Glutamatergic neuron (in vitro differentiated cells): Measurements from ENCODE around the gene TGFBI. TPM values are rescaled to one million over a fixed set of nuclear protein-coding genes. Genes with fewer than 3 reads are reported as not detected.

Experiments used
- DNase-seq: peaks from one replicate; pipeline ENCODE4 v3.0.0; 2022
- H3K27ac Mint-ChIP-seq: one replicate; pipeline ENCODE4 v1.8.0; 2020; ENCODE audit warnings: mild to moderate bottlenecking, mixed read lengths, inconsistent platforms; ENCODE audit not compliant: unreplicated experiment
- H3K27me3 Mint-ChIP-seq: one replicate; pipeline ENCODE4 v1.8.0; 2020; ENCODE audit warnings: mild to moderate bottlenecking, moderate library complexity, mixed read lengths, inconsistent platforms; ENCODE audit not compliant: unreplicated experiment
- H3K36me3 Mint-ChIP-seq: one replicate; pipeline ENCODE4 v1.8.0; 2020; ENCODE audit warnings: mild to moderate bottlenecking, mixed read lengths, inconsistent platforms; ENCODE audit not compliant: unreplicated experiment
- H3K4me1 Mint-ChIP-seq: one replicate; pipeline ENCODE4 v1.8.0; 2020; ENCODE audit warnings: mild to moderate bottlenecking, low read depth, mixed read lengths, inconsistent platforms; ENCODE audit not compliant: unreplicated experiment
- H3K4me3 Mint-ChIP-seq: one replicate; pipeline ENCODE4 v1.8.0; 2020; ENCODE audit warnings: mild to moderate bottlenecking, mixed read lengths, inconsistent platforms; ENCODE audit not compliant: unreplicated experiment
- H3K9me3 Mint-ChIP-seq: one replicate; pipeline ENCODE4 v1.8.0; 2020; ENCODE audit warnings: mild to moderate bottlenecking, moderate library complexity, mixed read lengths, inconsistent platforms; ENCODE audit not compliant: unreplicated experiment
- total RNA-seq: library from RNA; stranded (reverse); fragmentation: NEBNext Ultra II Directional; extraction: Animal tissue kit (Norgen Biotek cat#: 25700); gene quantifications from one replicate; pipeline ENCODE4 v1.2.1, GENCODE V29; 2021; ENCODE audit not compliant: unreplicated experiment
- TF ChIP-seq, protein P1 (sequence below): fragments of 200-600 bp; sonication (generic); IDR thresholded peaks from one replicate; pipeline ENCODE4 v1.5.0; 2021; ENCODE audit not compliant: partially characterized antibody, unreplicated experiment

Gene TGFBI
- total RNA-seq, 1 donor from 2014 or later, result 2.3 TPM

DNA sequence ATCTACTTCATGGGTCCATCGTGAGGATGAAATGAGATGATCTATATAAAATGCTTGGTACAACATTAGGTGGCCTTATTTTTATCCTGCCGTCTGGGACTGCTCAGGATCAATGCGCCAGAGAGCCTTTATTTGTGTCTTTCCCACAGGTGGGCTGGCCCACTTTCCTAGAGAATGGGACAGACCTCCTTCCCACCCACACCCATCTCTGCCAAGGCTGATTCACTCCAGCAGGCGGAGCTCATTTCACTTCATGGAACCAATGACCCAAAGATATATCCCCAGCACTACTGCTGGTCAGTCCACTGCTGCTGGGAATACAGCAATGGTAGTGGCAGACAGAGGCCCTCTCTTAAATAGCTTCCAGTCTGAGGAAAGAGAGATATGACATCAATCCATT, 35.7 kb downstream of the TGFBI start:
- Mint-ChIP-seq H3K27ac (no peak overlapping the region), H3K36me3 (no peaks in the 10 kb centered on the region), H3K4me1 (peaks cover 10% of the 10 kb centered on the region), H3K27me3 (peaks cover 1% of the 10 kb centered on the region), H3K9me3 (peaks cover 2% of the 10 kb centered on the region), H3K4me3 (no peak overlapping the region)
- DNase-seq, result no peak
- TF ChIP-seq, protein P1, sequence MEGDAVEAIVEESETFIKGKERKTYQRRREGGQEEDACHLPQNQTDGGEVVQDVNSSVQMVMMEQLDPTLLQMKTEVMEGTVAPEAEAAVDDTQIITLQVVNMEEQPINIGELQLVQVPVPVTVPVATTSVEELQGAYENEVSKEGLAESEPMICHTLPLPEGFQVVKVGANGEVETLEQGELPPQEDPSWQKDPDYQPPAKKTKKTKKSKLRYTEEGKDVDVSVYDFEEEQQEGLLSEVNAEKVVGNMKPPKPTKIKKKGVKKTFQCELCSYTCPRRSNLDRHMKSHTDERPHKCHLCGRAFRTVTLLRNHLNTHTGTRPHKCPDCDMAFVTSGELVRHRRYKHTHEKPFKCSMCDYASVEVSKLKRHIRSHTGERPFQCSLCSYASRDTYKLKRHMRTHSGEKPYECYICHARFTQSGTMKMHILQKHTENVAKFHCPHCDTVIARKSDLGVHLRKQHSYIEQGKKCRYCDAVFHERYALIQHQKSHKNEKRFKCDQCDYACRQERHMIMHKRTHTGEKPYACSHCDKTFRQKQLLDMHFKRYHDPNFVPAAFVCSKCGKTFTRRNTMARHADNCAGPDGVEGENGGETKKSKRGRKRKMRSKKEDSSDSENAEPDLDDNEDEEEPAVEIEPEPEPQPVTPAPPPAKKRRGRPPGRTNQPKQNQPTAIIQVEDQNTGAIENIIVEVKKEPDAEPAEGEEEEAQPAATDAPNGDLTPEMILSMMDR, result no peak

DNA sequence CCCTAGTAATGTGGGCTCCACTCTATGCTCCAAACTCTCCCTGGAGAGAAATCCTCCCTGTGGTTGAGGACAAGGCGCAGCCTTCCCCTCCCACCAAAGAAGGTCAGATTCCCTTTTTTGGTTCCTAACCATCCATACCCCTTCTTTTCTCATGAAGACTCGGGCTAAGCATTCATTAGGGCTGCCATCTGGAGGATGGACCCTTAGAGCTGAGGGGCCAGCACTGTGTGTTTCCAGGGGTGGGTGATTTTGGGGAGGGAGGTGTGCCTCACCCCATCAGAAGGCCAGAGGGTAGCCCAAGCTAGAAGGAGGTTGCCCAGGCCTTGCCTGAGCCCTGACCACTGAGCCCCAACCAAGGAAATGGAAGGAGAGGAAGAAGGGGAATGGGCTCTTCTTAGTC, 36.8 kb downstream of the TGFBI start:
- peaks cover 10% of the 10 kb centered on the region for H3K9me3 Mint-ChIP-seq

DNA sequence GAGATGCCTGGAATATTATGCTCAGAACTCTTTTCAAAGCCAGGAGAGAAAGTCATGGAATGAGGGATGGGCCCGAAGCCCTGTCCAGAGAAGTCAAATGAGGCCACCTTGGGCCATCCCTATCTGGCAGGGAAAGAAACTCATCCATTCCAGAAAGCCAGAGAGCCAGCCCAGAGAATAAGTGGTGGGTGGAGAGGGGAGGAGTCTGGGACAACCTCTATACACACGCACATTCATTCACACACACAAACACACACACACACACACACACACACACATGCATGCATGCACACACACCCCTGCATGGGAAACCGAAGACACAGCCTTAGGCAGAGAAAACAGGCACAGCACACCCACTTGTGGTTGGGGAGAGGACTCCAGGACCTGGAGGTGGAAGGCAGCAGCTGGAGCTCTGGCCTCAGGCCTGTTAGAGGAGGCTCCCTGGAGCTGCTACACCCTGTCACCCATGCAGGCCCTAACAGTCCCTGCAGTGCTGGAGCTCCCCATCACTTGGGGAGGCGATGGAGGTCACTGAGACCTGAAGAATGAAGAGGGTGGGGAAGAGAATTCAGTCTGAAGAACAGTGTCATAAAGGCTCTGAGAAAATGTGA, 38.0 kb downstream of the TGFBI start:
- Mint-ChIP-seq H3K9me3 (peaks cover 19% of the 10 kb centered on the region), H3K27me3 (peaks cover 9% of the 10 kb centered on the region), H3K27ac (no peak overlapping the region), H3K4me1 (peaks cover 31% of the 10 kb centered on the region), H3K36me3 (peaks cover 5% of the 10 kb centered on the region), H3K4me3 (no peak overlapping the region)
- no peak for DNase-seq
- TF ChIP-seq, protein P1, result no peak

More for the DNA sequence above, 36.8 kb downstream of the TGFBI start:
- DNase-seq, result no peak
- no peak overlapping the region for H3K27ac Mint-ChIP-seq
- peaks cover 2% of the 10 kb centered on the region for H3K27me3 Mint-ChIP-seq
- H3K36me3 Mint-ChIP-seq, result no peaks in the 10 kb centered on the region
- no peak overlapping the region for H3K4me3 Mint-ChIP-seq
- H3K4me1 Mint-ChIP-seq, result peaks cover 19% of the 10 kb centered on the region
- TF ChIP-seq, protein P1, result no peak

DNA sequence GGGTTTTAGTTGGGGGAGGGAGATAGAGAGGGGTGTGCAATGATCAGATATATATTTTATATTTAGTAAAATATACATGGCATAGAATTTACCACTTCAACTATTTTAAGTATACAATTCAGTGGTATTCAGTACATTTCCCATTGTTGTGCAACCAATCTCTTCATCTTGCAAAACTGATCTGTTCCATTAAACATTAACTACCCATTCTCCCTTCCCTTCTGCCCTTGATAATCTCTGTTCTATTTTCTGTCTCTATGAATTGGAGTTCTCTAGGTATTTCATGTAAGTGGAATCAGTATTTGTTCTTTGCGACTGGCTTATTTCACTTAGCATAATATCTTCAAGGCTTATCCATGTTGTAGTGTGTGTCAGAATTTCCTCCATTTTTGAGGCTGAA, 38.6 kb downstream of the TGFBI start:
- Mint-ChIP-seq H3K4me3 (no peak overlapping the region), H3K4me1 (peaks cover 33% of the 10 kb centered on the region), H3K27me3 (peaks cover 9% of the 10 kb centered on the region), H3K9me3 (peaks cover 19% of the 10 kb centered on the region), H3K27ac (no peak overlapping the region), H3K36me3 (peaks cover 7% of the 10 kb centered on the region)
- TF ChIP-seq, protein P1, result no peak
- no peak for DNase-seq

DNA sequence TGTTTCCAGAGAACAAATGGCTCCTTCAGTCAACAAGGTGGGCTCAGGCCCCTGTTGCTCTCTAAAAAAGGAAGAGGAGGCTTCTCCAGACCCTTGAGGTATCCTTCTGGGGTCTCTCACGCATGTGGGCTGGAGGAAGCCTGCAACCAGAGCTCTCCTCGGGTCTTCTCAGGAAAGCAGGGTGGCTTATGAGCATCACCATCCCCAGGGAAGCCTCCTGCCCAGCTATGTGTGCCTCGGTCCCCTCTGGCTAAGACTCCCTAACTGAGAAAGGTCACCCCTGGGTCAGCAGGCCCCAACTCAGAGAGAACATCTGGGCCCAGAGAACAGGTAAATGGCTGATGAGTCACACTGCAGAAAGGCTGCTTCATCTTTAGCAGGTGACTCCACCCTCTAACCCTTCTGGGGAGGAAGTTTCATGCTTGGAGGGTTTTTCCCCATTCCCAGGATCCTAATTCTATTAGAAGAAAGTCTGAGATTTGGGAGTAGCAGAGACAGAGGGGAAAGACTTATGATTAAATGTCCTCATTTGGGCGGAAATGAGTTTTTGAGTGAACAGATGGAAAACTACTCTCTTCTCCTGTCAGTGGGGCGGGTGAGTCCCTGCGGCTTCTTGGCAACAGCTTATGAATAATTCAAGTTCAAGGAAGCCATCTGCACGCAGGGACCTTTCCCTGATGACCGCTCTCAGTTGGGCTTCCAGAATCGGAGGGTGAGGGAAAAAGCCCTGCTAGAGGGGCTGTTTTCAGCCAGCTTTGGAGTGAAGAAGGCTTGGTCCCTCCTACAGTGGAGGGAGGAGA, 41.9 kb downstream of the TGFBI start:
- peaks cover 7% of the 10 kb centered on the region for H3K36me3 Mint-ChIP-seq
- TF ChIP-seq, protein P1, result no peak
- peaks cover 36% of the 10 kb centered on the region for H3K4me1 Mint-ChIP-seq
- peak; percentile 53 for DNase-seq
- peaks cover 19% of the 10 kb centered on the region for H3K9me3 Mint-ChIP-seq
- peak overlapping the region; percentile 72 for H3K4me3 Mint-ChIP-seq
- peak overlapping the region; percentile 89 for H3K27ac Mint-ChIP-seq
- H3K27me3 Mint-ChIP-seq, result peaks cover 10% of the 10 kb centered on the region
